Neural crest cell (in vitro differentiated cells): Measurements from ENCODE around the gene TIGD2. TPM values are rescaled to one million over a fixed set of nuclear protein-coding genes. Genes with fewer than 3 reads are reported as not detected.

ENCODE experiments used
- DNase-seq: peaks from one replicate; pipeline ENCODE4 v3.0.0; 2021; ENCODE audit warnings: low read depth, mixed read lengths, low spot score
- H3K27ac Mint-ChIP-seq: one replicate; pipeline ENCODE4 v1.8.0; 2021; ENCODE audit warnings: mild to moderate bottlenecking, mixed read lengths; ENCODE audit not compliant: unreplicated experiment
- H3K27me3 Mint-ChIP-seq: 2 replicates; pipeline ENCODE4 v1.8.0; 2021; ENCODE audit warnings: low read depth, mild to moderate bottlenecking, mixed read lengths
- H3K36me3 Mint-ChIP-seq: 2 replicates; pipeline ENCODE4 v1.8.0; 2021; ENCODE audit warnings: low read depth, mild to moderate bottlenecking, mixed read lengths
- H3K4me1 Mint-ChIP-seq: 2 replicates; pipeline ENCODE4 v1.8.0; 2021; ENCODE audit warnings: mixed read lengths
- H3K4me3 Mint-ChIP-seq: one replicate; pipeline ENCODE4 v1.8.0; 2021; ENCODE audit warnings: mild to moderate bottlenecking, mixed read lengths
- H3K9me3 Mint-ChIP-seq: 2 replicates; pipeline ENCODE4 v1.8.0; 2021; ENCODE audit warnings: mixed read lengths
- total RNA-seq: library from RNA; stranded (reverse); gene quantifications from 2 replicates; pipeline ENCODE4 v1.2.1, GENCODE V29; 2021
- TF ChIP-seq, protein P1 (sequence below): fragments of 200-600 bp; sonication (generic); conservative IDR thresholded peaks from 2 replicates; pipeline ENCODE4 v1.5.0; 2021; ENCODE audit warnings: antibody characterized with exemption, mild to moderate bottlenecking

The TIGD2 gene
- total RNA-seq, 1 donor from 2014 or later: 9.4 TPM

DNA sequence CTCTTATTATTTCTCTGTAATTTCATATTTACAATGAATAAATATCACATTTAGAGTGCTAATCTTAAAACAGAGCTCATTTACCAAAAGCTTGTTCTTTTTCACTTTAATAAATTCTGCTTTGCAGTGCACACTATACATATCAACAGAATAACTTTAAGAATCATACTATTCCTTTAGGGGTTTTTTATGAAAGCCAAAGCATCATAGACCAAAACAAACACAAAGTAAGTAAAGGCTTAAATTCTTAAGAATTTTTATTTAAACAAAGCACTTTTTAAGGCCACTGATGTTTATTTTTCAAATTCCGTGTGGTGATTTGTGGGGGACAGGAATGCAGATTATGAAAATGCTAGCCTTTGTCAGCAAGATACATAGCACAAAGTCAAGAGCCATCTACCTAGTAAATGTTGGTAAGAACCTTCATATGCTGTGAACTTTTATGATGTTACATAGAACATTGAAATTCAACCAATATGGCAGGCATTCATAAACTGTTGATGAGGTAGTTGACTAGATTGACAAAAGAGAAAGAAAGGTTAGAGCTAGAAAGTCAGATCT lies 17.8 kb downstream of the TIGD2 start:
- H3K27me3 Mint-ChIP-seq: no peaks in the 10 kb centered on the region
- TF ChIP-seq, protein P1, sequence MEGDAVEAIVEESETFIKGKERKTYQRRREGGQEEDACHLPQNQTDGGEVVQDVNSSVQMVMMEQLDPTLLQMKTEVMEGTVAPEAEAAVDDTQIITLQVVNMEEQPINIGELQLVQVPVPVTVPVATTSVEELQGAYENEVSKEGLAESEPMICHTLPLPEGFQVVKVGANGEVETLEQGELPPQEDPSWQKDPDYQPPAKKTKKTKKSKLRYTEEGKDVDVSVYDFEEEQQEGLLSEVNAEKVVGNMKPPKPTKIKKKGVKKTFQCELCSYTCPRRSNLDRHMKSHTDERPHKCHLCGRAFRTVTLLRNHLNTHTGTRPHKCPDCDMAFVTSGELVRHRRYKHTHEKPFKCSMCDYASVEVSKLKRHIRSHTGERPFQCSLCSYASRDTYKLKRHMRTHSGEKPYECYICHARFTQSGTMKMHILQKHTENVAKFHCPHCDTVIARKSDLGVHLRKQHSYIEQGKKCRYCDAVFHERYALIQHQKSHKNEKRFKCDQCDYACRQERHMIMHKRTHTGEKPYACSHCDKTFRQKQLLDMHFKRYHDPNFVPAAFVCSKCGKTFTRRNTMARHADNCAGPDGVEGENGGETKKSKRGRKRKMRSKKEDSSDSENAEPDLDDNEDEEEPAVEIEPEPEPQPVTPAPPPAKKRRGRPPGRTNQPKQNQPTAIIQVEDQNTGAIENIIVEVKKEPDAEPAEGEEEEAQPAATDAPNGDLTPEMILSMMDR: no peak
- no peak overlapping the region for H3K4me3 Mint-ChIP-seq
- no peak for DNase-seq
- H3K36me3 Mint-ChIP-seq: no peaks in the 10 kb centered on the region
- no peak overlapping the region for H3K27ac Mint-ChIP-seq
- H3K9me3 Mint-ChIP-seq: no peaks in the 10 kb centered on the region
- H3K4me1 Mint-ChIP-seq: peaks cover 7% of the 10 kb centered on the region

DNA sequence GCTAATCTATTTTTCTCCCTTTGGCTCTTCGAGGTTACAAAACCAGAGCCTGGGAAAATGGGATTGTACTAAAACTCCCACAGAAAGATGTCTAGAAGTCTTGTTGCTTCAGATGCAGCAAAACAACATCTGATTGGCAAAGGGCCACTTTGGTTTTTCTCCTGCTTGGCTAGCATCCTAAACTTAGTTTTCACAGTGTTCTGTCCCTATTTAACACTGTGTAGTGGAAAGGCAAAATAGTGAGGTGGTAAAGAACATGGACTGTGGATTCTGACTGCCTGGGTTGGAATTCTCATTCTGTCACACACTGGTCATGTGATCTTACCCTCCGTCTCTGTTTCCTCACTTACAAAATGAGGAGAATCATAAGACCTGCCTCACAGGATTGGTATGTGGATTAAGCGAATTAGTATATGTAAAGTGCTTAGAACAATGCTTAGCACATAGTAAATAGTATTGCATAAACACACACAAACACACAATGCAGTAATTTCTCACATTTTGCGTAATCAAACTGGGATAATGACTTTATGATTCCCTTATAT lies 23.5 kb downstream of the TIGD2 start:
- Mint-ChIP-seq H3K4me1 (no peaks in the 10 kb centered on the region), H3K27ac (no peak overlapping the region), H3K27me3 (no peaks in the 10 kb centered on the region), H3K9me3 (no peaks in the 10 kb centered on the region), H3K4me3 (no peak overlapping the region), H3K36me3 (no peaks in the 10 kb centered on the region)
- DNase-seq: no peak
- TF ChIP-seq, protein P1: no peak

DNA sequence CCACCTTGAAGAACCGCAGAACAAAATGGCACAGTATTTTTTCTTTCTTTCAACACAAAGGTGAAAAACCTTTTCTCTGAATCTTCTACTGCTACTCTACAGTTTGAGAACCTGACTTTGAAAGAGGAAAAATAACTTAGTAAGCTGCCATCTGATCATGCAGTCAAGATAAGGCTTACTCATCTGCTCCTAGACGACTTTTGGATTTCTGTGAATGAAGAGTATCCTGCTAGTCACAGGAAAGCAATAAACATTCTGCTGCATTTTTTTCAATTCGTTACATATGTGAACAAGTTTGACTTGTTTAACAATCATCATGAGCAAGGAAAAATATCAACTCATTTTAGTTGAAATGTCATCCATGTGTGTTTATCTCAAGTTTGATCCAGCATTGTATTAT lies 25.2 kb downstream of the TIGD2 start:
- H3K27me3 Mint-ChIP-seq: no peaks in the 10 kb centered on the region
- no peak for DNase-seq
- TF ChIP-seq, protein P1: no peak
- H3K4me1 Mint-ChIP-seq: no peaks in the 10 kb centered on the region
- H3K27ac Mint-ChIP-seq: no peak overlapping the region
- H3K4me3 Mint-ChIP-seq: no peak overlapping the region
- H3K9me3 Mint-ChIP-seq: no peaks in the 10 kb centered on the region
- H3K36me3 Mint-ChIP-seq: no peaks in the 10 kb centered on the region

DNA sequence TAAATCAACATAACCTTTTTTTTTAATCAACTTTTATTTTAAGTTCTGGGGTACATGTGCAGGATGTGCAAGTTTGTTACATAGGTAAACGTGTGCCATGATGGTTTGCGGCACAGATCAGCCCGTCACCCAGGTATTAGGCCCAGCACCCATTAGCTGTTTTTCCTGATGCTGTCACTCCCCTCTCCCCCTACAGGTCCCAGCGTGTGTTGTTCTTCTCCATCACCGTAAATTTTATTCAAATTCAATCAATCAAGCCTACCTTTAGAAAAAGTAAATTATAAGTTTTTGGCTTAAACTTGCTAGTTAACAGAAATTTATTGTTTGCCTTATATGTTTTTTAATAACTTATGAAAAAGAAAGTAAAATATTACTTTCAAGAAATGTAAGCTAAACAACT lies 25.9 kb downstream of the TIGD2 start:
- Mint-ChIP-seq H3K4me1 (no peaks in the 10 kb centered on the region), H3K9me3 (no peaks in the 10 kb centered on the region), H3K27me3 (no peaks in the 10 kb centered on the region), H3K4me3 (no peak overlapping the region), H3K36me3 (no peaks in the 10 kb centered on the region), H3K27ac (no peak overlapping the region)
- TF ChIP-seq, protein P1: peak; percentile 30
- DNase-seq: no peak

DNA sequence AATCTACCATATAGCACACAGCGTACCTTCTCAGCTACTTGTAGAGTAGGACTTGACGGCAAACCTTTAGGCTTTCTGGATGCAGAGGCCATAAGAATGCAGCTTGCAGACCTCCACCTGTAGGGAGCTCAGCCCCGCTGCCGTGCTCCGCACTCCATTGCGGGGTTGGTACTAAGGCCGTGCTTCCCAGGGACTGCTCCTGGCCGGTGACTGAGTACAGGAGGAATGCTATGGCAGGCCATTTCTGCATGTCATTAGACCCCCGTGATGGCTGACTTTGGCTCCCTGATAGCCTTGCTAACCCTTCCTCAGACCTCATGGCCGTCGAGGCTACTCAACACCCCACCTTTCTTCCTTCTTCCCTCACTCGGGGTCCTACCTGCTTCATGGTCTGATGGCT lies 26.4 kb downstream of the TIGD2 start:
- Mint-ChIP-seq H3K36me3 (no peaks in the 10 kb centered on the region), H3K27me3 (no peaks in the 10 kb centered on the region), H3K4me3 (no peak overlapping the region), H3K27ac (no peak overlapping the region), H3K4me1 (no peaks in the 10 kb centered on the region), H3K9me3 (no peaks in the 10 kb centered on the region)
- no peak for DNase-seq
- TF ChIP-seq, protein P1: no peak
